Gastroesophageal sphincter (tissue), 3 donors: ENCODE data around the gene GAST.

Experiments used
- CTCF ChIP-seq, 4 experiments: fragments of 200-600 bp in 2 of 4; fragments of 450-650 bp in 2 of 4; sonication (generic) in 1 of 4; IDR thresholded peaks; one replicate each; pipeline ENCODE4 v1.5.1; 2017 to 2019; ENCODE audit warnings: antibody characterized with exemption in 4 of 4, mild to moderate bottlenecking in 2 of 4, moderate library complexity in 2 of 4
- POLR2AphosphoS5 ChIP-seq: sonication (generic); formaldehyde crosslinking; IDR thresholded peaks from one replicate; pipeline ENCODE4 v1.6.1; 2017; ENCODE audit warnings: antibody characterized with exemption

- no peak for TF ChIP-seq POLR2AphosphoS5
- no peak for TF ChIP-seq CTCF (IDR thresholded peaks at IDR 0.05)
These were observed 47.3 kb upstream of the GAST start for GRCh38 chr17:41664587-41665565.
